GM19351 (cell line): ENCODE data around the gene VPS29.
A peak's percentile ranks its signal among the peaks of the same experiment; 100 is the strongest.

Experiments
- ATAC-seq: cut with Tn5 transposase; IDR thresholded peaks from one replicate; pipeline ENCODE4 v1.9.1; 2021; ENCODE audit warnings: mild to moderate bottlenecking, moderate library complexity; ENCODE audit not compliant: unreplicated experiment

Gene VPS29

DNA sequence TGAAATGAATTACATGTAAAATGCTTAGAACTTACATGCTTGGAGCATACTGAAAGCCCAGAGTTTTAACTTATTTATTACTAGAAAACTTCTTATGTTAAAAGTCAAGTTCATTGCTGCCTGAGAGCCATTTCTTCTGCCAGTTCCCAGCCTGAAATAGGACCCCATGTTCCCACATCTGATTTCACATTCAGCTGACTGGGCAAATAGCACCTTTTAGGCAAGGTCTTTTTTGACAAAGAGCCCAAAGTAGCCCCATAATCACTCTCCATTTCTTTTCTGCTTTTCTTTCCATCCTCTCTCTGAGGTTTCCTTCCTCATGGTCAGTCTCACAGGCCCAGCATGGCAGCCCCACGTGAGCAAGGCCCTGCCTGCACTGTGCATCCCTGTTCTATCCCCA, 50.6 kb downstream of the VPS29 start:
- ATAC-seq = no peak

DNA sequence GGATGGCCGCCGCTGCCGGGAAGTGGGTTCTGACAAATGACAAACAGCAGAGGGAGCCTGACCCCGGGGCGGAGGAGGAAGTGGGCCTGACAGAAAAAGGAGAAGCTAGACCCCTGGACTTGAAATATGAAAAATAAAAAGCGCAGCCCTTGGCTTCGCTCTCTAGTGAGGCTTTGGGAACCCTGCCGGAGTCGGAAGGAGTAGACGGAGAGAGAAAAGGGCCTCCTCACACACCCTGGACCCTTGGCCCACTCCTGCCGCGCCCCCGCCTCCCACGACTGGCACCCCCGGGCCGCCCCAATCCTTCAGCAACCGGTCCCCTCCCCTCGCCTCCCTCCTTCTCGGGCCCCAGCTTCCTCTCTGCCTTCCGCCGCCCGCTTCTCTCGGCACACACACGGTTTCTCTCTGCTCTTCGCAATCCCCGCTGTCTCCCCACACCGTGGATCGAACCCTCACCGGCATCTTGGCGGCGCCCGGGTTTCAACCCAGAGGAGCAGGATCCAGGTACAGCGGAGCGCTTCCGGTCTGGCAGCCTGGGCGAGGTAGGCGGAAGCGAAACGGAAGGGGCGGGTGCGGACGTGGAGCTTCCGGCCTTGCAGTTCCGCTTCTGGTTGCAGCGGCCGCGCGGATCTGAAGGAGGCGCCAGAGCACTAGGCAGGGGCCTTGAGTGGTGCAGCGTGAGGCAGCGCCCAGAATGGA, 52.0 kb downstream of the VPS29 start, which contains the start of gene ARPC3:
Gene ARPC3, minus strand, starts transcription at position 539 of the 699 bp plus-strand sequence. Its CDS starts 77 bp downstream, at position 462.
- ATAC-seq = peak; percentile 96

DNA sequence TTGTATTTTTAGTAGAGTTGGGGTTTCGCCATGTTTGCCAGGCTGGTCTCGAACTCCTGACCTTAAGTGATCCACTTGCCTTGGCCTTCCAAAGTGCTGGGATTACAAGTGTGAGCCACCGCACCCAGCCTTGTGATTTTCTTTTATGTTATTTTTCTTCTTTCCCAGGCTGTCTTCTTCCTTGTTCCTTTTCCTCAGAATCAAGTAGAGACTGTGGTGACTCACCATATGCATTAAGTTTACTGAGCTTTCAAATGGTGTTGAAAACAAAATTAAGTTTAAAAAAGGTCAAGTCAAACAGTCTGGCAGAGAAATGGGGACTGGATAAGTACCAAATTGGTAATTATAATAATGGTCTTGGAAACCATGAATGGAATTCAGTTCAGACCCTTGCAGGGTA, 57.5 kb downstream of the VPS29 start:
- no peak for ATAC-seq
